Epithelial cell of esophagus (primary cell): Measurements from ENCODE around the gene FSTL4.

Experiments used
- DNase-seq: peaks from one replicate; pipeline ENCODE4 v3.0.0; 2010; ENCODE audit warnings: low read depth
- H3K4me3 ChIP-seq: 2 replicates; pipeline ENCODE4 v1.5.1; 2011; ENCODE audit warnings: mild to moderate bottlenecking, low read length, control low read depth
- CTCF ChIP-seq: IDR thresholded peaks from 2 replicates; pipeline ENCODE4 v1.5.1; 2011; ENCODE audit warnings: low read depth, mild to moderate bottlenecking, low read length, control low read depth, inconsistent platforms; ENCODE audit not compliant: insufficient read depth; ENCODE audit errors: missing control alignments

Gene FSTL4

GRCh38 chr5:133412661-133413060 lies 199.7 kb downstream of the FSTL4 start:
- H3K4me3 ChIP-seq = no peak overlapping the region
- TF ChIP-seq CTCF = no peak
- peak; percentile 64 for DNase-seq

GRCh38 chr5:133410335-133410828 lies 202.0 kb downstream of the FSTL4 start:
- TF ChIP-seq CTCF = no peak
- no peak for DNase-seq
- H3K4me3 ChIP-seq = no peak overlapping the region

- no peak for DNase-seq
- H3K4me3 ChIP-seq = no peak overlapping the region
- no peak for TF ChIP-seq CTCF
Measured at GRCh38 chr5:133409210-133409674, 203.1 kb downstream of the FSTL4 start.

GRCh38 chr5:133408322-133408721 lies 204.0 kb downstream of the FSTL4 start:
- TF ChIP-seq CTCF = no peak
- no peak for DNase-seq
- no peak overlapping the region for H3K4me3 ChIP-seq

GRCh38 chr5:133406977-133407632 lies 205.2 kb downstream of the FSTL4 start:
- TF ChIP-seq CTCF = no peak
- DNase-seq = peak; percentile 47
- H3K4me3 ChIP-seq = no peak overlapping the region

GRCh38 chr5:133406208-133406976 lies 205.9 kb downstream of the FSTL4 start:
- no peak for DNase-seq
- no peak overlapping the region for H3K4me3 ChIP-seq
- no peak for TF ChIP-seq CTCF
